Mesendoderm (in vitro differentiated cells): ENCODE measurements around the gene MYO1E.

Source experiments
- DNase-seq: peaks from one replicate; pipeline ENCODE4 v3.0.0; 2013
- H2AK5ac ChIP-seq: 2 replicates; pipeline ENCODE4 v1.6.1; 2013; ENCODE audit warnings: low read length, inconsistent platforms
- H2BK120ac ChIP-seq: 2 replicates; pipeline ENCODE4 v1.6.1; 2013; ENCODE audit warnings: low read depth, mild to moderate bottlenecking, low read length, moderate library complexity, mixed read lengths
- H2BK15ac ChIP-seq: replicated peaks from 2 replicates; pipeline ENCODE4 v1.6.1; 2013; ENCODE audit warnings: low read depth, mild to moderate bottlenecking, moderate library complexity
- H2BK5ac ChIP-seq: 2 replicates; pipeline ENCODE4 v1.6.1; 2013; ENCODE audit warnings: low read length, inconsistent platforms
- H3K18ac ChIP-seq: 2 replicates; pipeline ENCODE4 v1.6.1; 2013; ENCODE audit warnings: mild to moderate bottlenecking, low read length, mixed read lengths
- H3K23ac ChIP-seq: one replicate; pipeline ENCODE4 v1.6.1; 2013; ENCODE audit warnings: low read length
- H3K27ac ChIP-seq: 2 replicates; pipeline ENCODE4 v1.5.1; 2013; ENCODE audit warnings: low read depth, mild to moderate bottlenecking, inconsistent platforms, low read length, moderate library complexity
- H3K27me3 ChIP-seq: 2 replicates; pipeline ENCODE4 v1.6.1; 2013; ENCODE audit warnings: low read length, control low read depth, mild to moderate bottlenecking, inconsistent platforms; ENCODE audit not compliant: insufficient read depth, poor library complexity
- H3K36me3 ChIP-seq: 2 replicates; pipeline ENCODE4 v1.6.1; 2013; ENCODE audit warnings: low read length, inconsistent platforms; ENCODE audit not compliant: control insufficient read depth, insufficient read depth
- H3K4ac ChIP-seq: one replicate; pipeline ENCODE4 v1.6.1; 2013; ENCODE audit warnings: low read depth, mild to moderate bottlenecking, low read length, moderate library complexity
- H3K4me1 ChIP-seq: 2 replicates; pipeline ENCODE4 v1.6.1; 2013; ENCODE audit warnings: low read depth, low read length, inconsistent platforms; ENCODE audit not compliant: control insufficient read depth
- H3K4me2 ChIP-seq: 2 replicates; pipeline ENCODE4 v1.6.1; 2013; ENCODE audit warnings: low read length
- H3K4me3 ChIP-seq: 2 replicates; pipeline ENCODE4 v1.5.1; 2013; ENCODE audit warnings: mild to moderate bottlenecking, low read length
- H3K56ac ChIP-seq: one replicate; pipeline ENCODE4 v1.6.1; 2013; ENCODE audit warnings: low read length
- H3K79me1 ChIP-seq: 2 replicates; pipeline ENCODE4 v1.6.1; 2013; ENCODE audit warnings: low read length, inconsistent platforms
- H3K79me2 ChIP-seq: 2 replicates; pipeline ENCODE4 v1.6.1; 2013; ENCODE audit warnings: mild to moderate bottlenecking, low read length; ENCODE audit not compliant: control insufficient read depth, insufficient read depth
- H3K9ac ChIP-seq: 2 replicates; pipeline ENCODE4 v1.6.1; 2013; ENCODE audit warnings: low read length, inconsistent platforms
- H4K5ac ChIP-seq: one replicate; pipeline ENCODE4 v1.6.1; 2013; ENCODE audit warnings: low read length
- H4K8ac ChIP-seq: one replicate; pipeline ENCODE4 v1.6.1; 2013; ENCODE audit warnings: low read depth, mild to moderate bottlenecking, control low read depth, low read length, moderate library complexity
- WGBS: extraction: QIAGEN DNeasy Blood & Tissue Kit; methylation state at CpG from one replicate; pipeline ENCODE4 v1.1.7; 2013; ENCODE audit warnings: low lambda C conversion rate, missing lambda C conversion rate; ENCODE audit not compliant: insufficient coverage; ENCODE audit errors: extremely low coverage; 5-methylcytosine and 5-hydroxymethylcytosine counted together

The MYO1E gene

DNA sequence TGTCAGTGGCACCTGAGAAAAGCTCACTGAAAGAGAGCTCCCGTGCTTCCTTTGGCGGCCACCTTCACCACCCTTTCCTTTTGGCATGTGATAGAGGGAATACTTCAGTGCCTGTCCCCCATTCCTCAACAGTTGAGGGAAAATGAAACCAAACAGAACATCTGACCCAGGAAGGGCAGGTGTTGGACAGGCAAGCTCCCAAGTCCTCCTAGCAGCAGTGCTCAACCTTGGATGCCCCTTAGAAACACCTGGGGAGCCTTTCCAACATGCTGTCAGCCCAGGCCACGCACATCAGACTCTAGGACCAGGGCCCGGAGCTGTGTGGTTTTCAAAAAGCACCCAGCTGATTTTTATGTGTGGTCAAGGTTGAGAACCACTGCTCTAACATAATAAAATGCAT, 143.7 kb downstream of the MYO1E start:
- no peak overlapping the region for H4K8ac ChIP-seq
- no peak overlapping the region for H3K4ac ChIP-seq
- H4K5ac ChIP-seq, result no peak overlapping the region
- H3K9ac ChIP-seq, result no peak overlapping the region
- no peak overlapping the region for H2AK5ac ChIP-seq
- DNase-seq, result no peak
- no peaks in the 10 kb centered on the region for H3K79me2 ChIP-seq
- no peak overlapping the region for H2BK120ac ChIP-seq
- H3K4me1 ChIP-seq, result no peaks in the 10 kb centered on the region
- H3K36me3 ChIP-seq, result no peaks in the 10 kb centered on the region
- no peak overlapping the region for H2BK15ac ChIP-seq
- H3K4me3 ChIP-seq, result no peak overlapping the region
- no peak overlapping the region for H3K56ac ChIP-seq
- no peak overlapping the region for H3K4me2 ChIP-seq
- no peaks in the 10 kb centered on the region for H3K79me1 ChIP-seq
- H3K27me3 ChIP-seq, result no peaks in the 10 kb centered on the region
- H3K27ac ChIP-seq, result no peak overlapping the region
- H2BK5ac ChIP-seq, result no peak overlapping the region
- WGBS, result no CpG with 5 or more reads among the region's 4 CpGs
- H3K23ac ChIP-seq, result no peak overlapping the region
- no peak overlapping the region for H3K18ac ChIP-seq

DNA sequence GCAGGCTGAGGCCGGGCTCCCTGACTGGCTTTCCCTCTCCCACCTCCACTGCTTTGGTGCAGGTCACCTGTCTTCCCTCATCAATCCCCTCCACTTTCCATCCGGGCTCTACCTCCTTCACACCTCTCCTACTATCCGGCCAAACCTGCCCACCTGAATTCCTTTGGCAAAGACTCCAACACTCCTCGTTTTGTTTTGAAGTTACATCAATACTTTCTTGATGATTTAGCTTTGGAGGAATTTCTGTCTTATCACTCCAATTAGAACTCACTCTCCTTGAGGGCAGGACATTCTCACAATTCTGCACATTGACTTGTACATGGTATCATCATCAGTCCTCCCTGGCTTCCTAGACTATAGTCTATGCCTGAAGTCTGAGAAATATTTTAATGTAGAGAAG, 145.7 kb downstream of the MYO1E start:
- no peaks in the 10 kb centered on the region for H3K27me3 ChIP-seq
- no peak overlapping the region for H2BK120ac ChIP-seq
- no peak overlapping the region for H3K56ac ChIP-seq
- no peak overlapping the region for H3K4me2 ChIP-seq
- no peak for DNase-seq
- no peaks in the 10 kb centered on the region for H3K36me3 ChIP-seq
- no peaks in the 10 kb centered on the region for H3K79me2 ChIP-seq
- no peaks in the 10 kb centered on the region for H3K79me1 ChIP-seq
- WGBS, result no CpG with 5 or more reads among the region's 4 CpGs
- no peak overlapping the region for H4K5ac ChIP-seq
- H3K4me1 ChIP-seq, result no peaks in the 10 kb centered on the region
- no peak overlapping the region for H3K23ac ChIP-seq
- H3K4me3 ChIP-seq, result no peak overlapping the region
- no peak overlapping the region for H3K9ac ChIP-seq
- H3K18ac ChIP-seq, result no peak overlapping the region
- H3K27ac ChIP-seq, result no peak overlapping the region
- H4K8ac ChIP-seq, result no peak overlapping the region
- no peak overlapping the region for H2BK15ac ChIP-seq
- H3K4ac ChIP-seq, result no peak overlapping the region
- H2BK5ac ChIP-seq, result no peak overlapping the region
- H2AK5ac ChIP-seq, result no peak overlapping the region

DNA sequence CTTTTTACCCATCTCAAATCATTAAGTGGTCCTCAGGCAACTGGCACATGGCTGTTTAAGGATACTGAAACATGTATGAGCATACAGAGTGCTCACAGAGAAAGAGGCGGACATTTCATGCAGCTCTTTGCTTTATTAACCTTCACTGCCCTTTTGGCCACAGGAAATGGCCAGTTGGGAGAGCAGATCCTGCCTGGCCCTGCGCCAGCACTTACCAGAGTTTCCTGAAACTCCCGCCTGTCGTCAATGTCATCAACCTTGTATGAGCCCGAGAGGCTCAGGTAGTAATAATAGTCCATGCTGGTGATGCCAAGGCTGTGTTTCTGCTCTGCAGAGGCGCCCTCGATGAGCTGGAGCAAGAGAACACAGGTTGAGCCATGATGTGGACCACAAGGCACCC, 148.2 kb downstream of the MYO1E start:
- Histone ChIP-seq H4K5ac (no peak overlapping the region), H2BK15ac (no peak overlapping the region), H3K4ac (no peak overlapping the region), H3K79me2 (no peaks in the 10 kb centered on the region), H3K4me1 (no peaks in the 10 kb centered on the region), H3K4me3 (no peak overlapping the region), H2BK5ac (no peak overlapping the region), H3K4me2 (no peak overlapping the region), H2BK120ac (no peak overlapping the region), H3K79me1 (no peaks in the 10 kb centered on the region), H3K36me3 (no peaks in the 10 kb centered on the region), H2AK5ac (no peak overlapping the region), H3K9ac (no peak overlapping the region), H4K8ac (no peak overlapping the region), H3K27me3 (no peaks in the 10 kb centered on the region), H3K56ac (no peak overlapping the region), H3K23ac (no peak overlapping the region), H3K27ac (no peak overlapping the region), H3K18ac (no peak overlapping the region)
- no peak for DNase-seq
- no CpG with 5 or more reads among the region's 7 CpGs for WGBS

DNA sequence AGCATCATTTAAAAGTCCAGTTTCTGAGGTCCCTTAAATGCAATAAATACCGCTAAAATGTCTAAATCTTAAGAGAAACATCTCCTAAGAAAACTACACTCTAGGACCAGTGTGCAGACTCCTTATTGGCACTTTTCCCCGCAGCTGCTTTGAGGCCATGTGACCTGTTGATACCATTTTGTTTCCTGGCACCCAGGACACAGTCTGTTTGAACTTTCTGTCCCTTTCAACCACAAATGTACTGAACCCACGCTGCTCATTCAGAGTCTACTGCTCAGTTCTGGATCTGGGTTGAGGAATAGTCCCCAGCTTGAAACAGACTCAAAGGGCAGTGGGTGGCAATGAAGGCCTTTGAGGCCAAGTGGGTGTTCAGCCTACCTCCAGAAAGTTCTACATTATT, 148.9 kb downstream of the MYO1E start:
- no peak overlapping the region for H4K8ac ChIP-seq
- DNase-seq, result no peak
- H3K4me1 ChIP-seq, result no peaks in the 10 kb centered on the region
- H4K5ac ChIP-seq, result no peak overlapping the region
- no peak overlapping the region for H3K18ac ChIP-seq
- no peak overlapping the region for H3K23ac ChIP-seq
- H3K4ac ChIP-seq, result no peak overlapping the region
- H2AK5ac ChIP-seq, result no peak overlapping the region
- H3K4me2 ChIP-seq, result no peak overlapping the region
- WGBS, result no CpG with 5 or more reads among the region's 3 CpGs
- no peaks in the 10 kb centered on the region for H3K36me3 ChIP-seq
- no peaks in the 10 kb centered on the region for H3K79me1 ChIP-seq
- H3K79me2 ChIP-seq, result no peaks in the 10 kb centered on the region
- H3K56ac ChIP-seq, result no peak overlapping the region
- no peak overlapping the region for H2BK5ac ChIP-seq
- no peak overlapping the region for H2BK15ac ChIP-seq
- H3K9ac ChIP-seq, result no peak overlapping the region
- no peak overlapping the region for H2BK120ac ChIP-seq
- H3K27me3 ChIP-seq, result no peaks in the 10 kb centered on the region
- H3K27ac ChIP-seq, result no peak overlapping the region
- no peak overlapping the region for H3K4me3 ChIP-seq

DNA sequence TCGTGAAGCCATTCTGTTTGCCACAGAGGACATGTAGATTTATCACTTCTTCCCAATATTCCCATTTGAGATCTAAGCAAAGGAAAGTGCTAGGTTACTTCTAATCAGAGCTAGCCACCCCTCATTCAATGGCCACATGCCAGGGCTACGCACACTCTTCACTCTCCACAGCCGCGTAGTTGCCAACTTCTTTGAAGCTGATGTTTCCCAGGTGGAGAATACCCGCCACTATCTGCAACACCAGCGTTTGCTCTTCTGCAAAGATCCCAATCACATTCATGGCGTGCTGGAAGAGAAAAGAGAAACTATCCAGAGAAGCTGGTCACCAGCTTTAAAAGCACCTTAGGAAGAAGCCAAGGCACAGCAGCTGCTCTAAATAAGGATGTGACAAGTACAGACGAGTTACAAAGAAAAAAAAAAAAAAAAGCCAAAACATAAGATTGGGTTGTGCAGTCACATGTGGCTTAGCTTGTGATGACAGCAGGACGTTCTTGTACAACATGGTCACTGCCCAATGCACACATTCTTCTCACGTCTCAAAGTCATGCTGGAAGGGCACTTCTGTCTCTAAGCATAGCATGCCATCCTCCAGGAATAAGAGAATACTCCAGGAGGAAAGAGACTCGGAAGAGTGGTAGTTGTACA, 149.6 kb downstream of the MYO1E start:
- no peaks in the 10 kb centered on the region for H3K27me3 ChIP-seq
- H4K8ac ChIP-seq, result no peak overlapping the region
- H4K5ac ChIP-seq, result no peak overlapping the region
- no peak overlapping the region for H3K27ac ChIP-seq
- H3K36me3 ChIP-seq, result no peaks in the 10 kb centered on the region
- DNase-seq, result no peak
- H2BK120ac ChIP-seq, result no peak overlapping the region
- no peak overlapping the region for H3K56ac ChIP-seq
- no peak overlapping the region for H3K4me2 ChIP-seq
- no peak overlapping the region for H2AK5ac ChIP-seq
- no peak overlapping the region for H2BK15ac ChIP-seq
- no peak overlapping the region for H3K23ac ChIP-seq
- no peaks in the 10 kb centered on the region for H3K79me1 ChIP-seq
- no peak overlapping the region for H3K4ac ChIP-seq
- no peak overlapping the region for H3K4me3 ChIP-seq
- H3K18ac ChIP-seq, result no peak overlapping the region
- no CpG with 5 or more reads among the region's 11 CpGs for WGBS
- no peak overlapping the region for H2BK5ac ChIP-seq
- H3K9ac ChIP-seq, result no peak overlapping the region
- H3K79me2 ChIP-seq, result no peaks in the 10 kb centered on the region
- H3K4me1 ChIP-seq, result no peaks in the 10 kb centered on the region
